IPS-15b (cell line): ENCODE results near the gene FNBP1.
"Not testable (repeated sequence)": the region's sequence is repeated elsewhere in the genome, so short reads cannot be mapped to it uniquely, and the experiment has no call there.

Experiments used
- H3K27me3 ChIP-seq: one replicate; pipeline ENCODE4 v1.6.1; 2013; ENCODE audit warnings: low read length; ENCODE audit not compliant: control insufficient read depth, insufficient read depth
- H3K36me3 ChIP-seq: one replicate; pipeline ENCODE4 v1.6.1; 2013; ENCODE audit warnings: low read length; ENCODE audit not compliant: control insufficient read depth, insufficient read depth
- H3K4me1 ChIP-seq: one replicate; pipeline ENCODE4 v1.6.1; 2013; ENCODE audit warnings: mild to moderate bottlenecking, low read length; ENCODE audit not compliant: control insufficient read depth, insufficient read depth
- H3K4me3 ChIP-seq: one replicate; pipeline ENCODE4 v1.5.1; 2013; ENCODE audit warnings: low read depth, low read length
- H3K9ac ChIP-seq: one replicate; pipeline ENCODE4 v1.6.1; 2013; ENCODE audit warnings: low read depth, mild to moderate bottlenecking, low read length
- H3K9me3 ChIP-seq: one replicate; pipeline ENCODE4 v1.6.1; 2013; ENCODE audit warnings: mild to moderate bottlenecking, low read length; ENCODE audit not compliant: control insufficient read depth, insufficient read depth

The FNBP1 gene

GRCh38 chr9:130027533-130028365, 15.2 kb downstream of the FNBP1 start:
- H3K27me3 ChIP-seq: no peaks in the 10 kb centered on the region
- no peak overlapping the region for H3K9ac ChIP-seq
- no peaks in the 10 kb centered on the region for H3K36me3 ChIP-seq
- no peaks in the 10 kb centered on the region for H3K4me1 ChIP-seq
- no peaks in the 10 kb centered on the region for H3K9me3 ChIP-seq
- H3K4me3 ChIP-seq: no peak overlapping the region

- Histone ChIP-seq H3K9ac (no peak overlapping the region), H3K27me3 (no peaks in the 10 kb centered on the region), H3K4me3 (no peak overlapping the region), H3K9me3 (no peaks in the 10 kb centered on the region), H3K36me3 (no peaks in the 10 kb centered on the region), H3K4me1 (no peaks in the 10 kb centered on the region)
Observed at GRCh38 chr9:130026583-130027340, 16.2 kb downstream of the FNBP1 start.

GRCh38 chr9:130024597-130024994, 18.4 kb downstream of the FNBP1 start:
- Histone ChIP-seq H3K4me1 (no peaks in the 10 kb centered on the region), H3K36me3 (no peaks in the 10 kb centered on the region), H3K9ac (no peak overlapping the region), H3K27me3 (no peaks in the 10 kb centered on the region), H3K4me3 (no peak overlapping the region), H3K9me3 (no peaks in the 10 kb centered on the region)

- no peaks in the 10 kb centered on the region for H3K4me1 ChIP-seq
- no peak overlapping the region for H3K4me3 ChIP-seq
- H3K27me3 ChIP-seq: no peaks in the 10 kb centered on the region
- no peaks in the 10 kb centered on the region for H3K9me3 ChIP-seq
- no peaks in the 10 kb centered on the region for H3K36me3 ChIP-seq
- H3K9ac ChIP-seq: no peak overlapping the region
Observed at GRCh38 chr9:130023994-130024596, 18.9 kb downstream of the FNBP1 start.

GRCh38 chr9:130023144-130023787, 19.7 kb downstream of the FNBP1 start:
- Histone ChIP-seq H3K27me3 (no peaks in the 10 kb centered on the region), H3K4me1 (no peaks in the 10 kb centered on the region), H3K36me3 (no peaks in the 10 kb centered on the region), H3K9me3 (no peaks in the 10 kb centered on the region), H3K9ac (no peak overlapping the region), H3K4me3 (no peak overlapping the region)

GRCh38 chr9:130022566-130023143, 20.3 kb downstream of the FNBP1 start:
- Histone ChIP-seq H3K4me1 (no peaks in the 10 kb centered on the region), H3K4me3 (no peak overlapping the region), H3K9me3 (no peaks in the 10 kb centered on the region), H3K9ac (no peak overlapping the region), H3K36me3 (no peaks in the 10 kb centered on the region), H3K27me3 (no peaks in the 10 kb centered on the region)

- not testable (repeated sequence) for H3K9me3 ChIP-seq, H3K4me3 ChIP-seq, H3K27me3 ChIP-seq, H3K4me1 ChIP-seq, H3K36me3 ChIP-seq, H3K9ac ChIP-seq
Observed at GRCh38 chr9:130021842-130022241, 21.1 kb downstream of the FNBP1 start.

GRCh38 chr9:130021123-130021522, 21.9 kb downstream of the FNBP1 start:
- Histone ChIP-seq H3K4me1 (no peaks in the 10 kb centered on the region), H3K9me3 (no peaks in the 10 kb centered on the region), H3K9ac (no peak overlapping the region), H3K4me3 (no peak overlapping the region), H3K27me3 (no peaks in the 10 kb centered on the region), H3K36me3 (no peaks in the 10 kb centered on the region)

GRCh38 chr9:130020618-130021017, 22.4 kb downstream of the FNBP1 start:
- Histone ChIP-seq H3K9me3 (no peaks in the 10 kb centered on the region), H3K4me3 (no peak overlapping the region), H3K4me1 (no peaks in the 10 kb centered on the region), H3K36me3 (no peaks in the 10 kb centered on the region), H3K27me3 (no peaks in the 10 kb centered on the region), H3K9ac (no peak overlapping the region)

- Histone ChIP-seq H3K4me3 (no peak overlapping the region), H3K36me3 (no peaks in the 10 kb centered on the region), H3K9ac (no peak overlapping the region), H3K27me3 (no peaks in the 10 kb centered on the region), H3K9me3 (no peaks in the 10 kb centered on the region), H3K4me1 (no peaks in the 10 kb centered on the region)
Observed at GRCh38 chr9:130018265-130018664, 24.7 kb downstream of the FNBP1 start.

GRCh38 chr9:130017510-130017909, 25.5 kb downstream of the FNBP1 start:
- H3K27me3 ChIP-seq, H3K4me1 ChIP-seq, H3K4me3 ChIP-seq, H3K9ac ChIP-seq, H3K9me3 ChIP-seq, H3K36me3 ChIP-seq: not testable (repeated sequence)
